Measurements from ENCODE around the gene AGPAT3.

Gene AGPAT3

DNA sequence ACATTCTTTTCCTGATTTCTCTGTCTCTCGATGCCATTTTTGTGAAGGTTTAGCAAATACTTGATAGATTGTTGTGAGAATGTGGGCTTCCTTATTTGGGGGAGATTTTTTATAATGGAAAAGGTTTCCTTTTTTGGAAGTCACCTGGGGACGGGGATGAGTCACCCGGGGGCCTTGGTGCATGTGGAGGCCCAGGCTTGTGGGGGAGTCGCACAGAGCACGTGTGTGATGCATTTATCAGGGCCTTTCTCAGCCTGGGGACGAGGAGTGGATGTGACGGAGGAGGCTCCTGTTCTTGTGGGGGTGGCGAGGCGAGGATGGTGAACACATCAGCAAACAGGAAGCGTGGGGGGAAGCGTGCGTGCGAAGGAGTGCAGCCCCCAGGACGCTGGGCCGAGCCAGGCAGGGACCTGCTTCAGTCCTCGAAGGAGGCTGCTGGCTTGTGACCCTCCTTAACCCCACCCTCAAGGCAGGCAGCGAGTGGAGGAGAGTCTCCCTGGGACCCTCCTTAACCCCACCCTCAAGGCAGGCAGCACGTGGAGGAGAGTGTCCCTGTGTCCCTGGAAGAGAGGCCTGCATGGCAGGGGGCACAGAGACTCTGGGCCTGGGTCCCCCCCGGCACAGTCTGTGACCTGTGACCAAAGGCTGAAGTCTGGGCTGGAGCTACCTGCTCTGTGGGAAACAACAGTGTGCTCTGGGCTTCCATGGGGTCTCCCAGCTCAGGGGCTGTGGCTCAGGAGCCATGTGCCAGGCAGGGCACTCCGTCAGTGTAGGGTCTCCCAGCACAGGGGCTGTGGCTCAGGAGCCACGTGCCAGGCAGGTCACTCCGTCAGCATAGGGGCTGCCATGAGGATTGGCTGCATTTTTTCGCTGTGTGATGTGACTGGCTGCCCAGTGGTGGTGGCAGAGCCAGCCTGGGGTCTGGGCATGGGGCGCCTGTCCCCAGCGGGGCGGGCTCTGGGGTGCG is 57.2 kb downstream of the AGPAT3 start (continued):
- TF ChIP-seq ZBTB8A (tag by site-specific recombination; IDR thresholded peaks at IDR 0.05), result no peak
- no peak for TF ChIP-seq ZSCAN16 (tag by site-specific recombination; IDR thresholded peaks at IDR 0.05)
- TF ChIP-seq ZNF175 (tag by site-specific recombination; IDR thresholded peaks at IDR 0.05), result no peak
- no peak for TF ChIP-seq ZNF677 (tag by site-specific recombination; IDR thresholded peaks at IDR 0.05)
- TF ChIP-seq ZNF311 (tag by site-specific recombination; IDR thresholded peaks at IDR 0.05; ENCODE audit: borderline replicate concordance), result no peak
- no peak for TF ChIP-seq ZNF133 (tag by site-specific recombination; IDR thresholded peaks at IDR 0.05)
- TF ChIP-seq ZNF223 (tag by site-specific recombination; IDR thresholded peaks at IDR 0.05), result no peak

DNA sequence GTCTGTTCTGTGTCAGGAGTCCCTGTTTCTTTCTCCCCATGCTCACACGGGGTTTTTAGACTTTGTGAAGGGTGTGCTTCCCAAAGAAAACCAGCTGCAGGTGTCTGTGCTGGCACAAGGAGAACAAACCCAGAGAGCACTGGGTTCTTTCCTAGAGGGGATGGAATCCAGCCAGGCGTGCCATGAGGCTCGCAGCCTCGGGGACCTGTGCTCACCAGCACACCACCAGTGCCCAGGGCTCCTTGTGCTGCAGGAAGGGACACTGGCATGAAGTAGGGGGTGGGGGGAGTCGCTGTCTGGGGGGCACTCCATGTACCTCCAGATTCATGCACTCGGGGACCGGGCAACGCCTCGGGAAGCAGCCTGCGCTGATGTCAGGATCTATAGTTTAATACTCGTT is 57.9 kb downstream of the AGPAT3 start:
- POLR2A ChIA-PET, result no interaction called here
- no peak overlapping the region for H3K27ac ChIP-seq (ENCODE audit: extremely low read depth, low read depth, low read length)
- no peak overlapping the region for H3K4me3 ChIP-seq (ENCODE audit: low read depth, low read length)
- no peaks in the 10 kb centered on the region for H3K9me3 ChIP-seq (ENCODE audit: control insufficient read depth, insufficient read depth, low read depth, low read length)
- TF ChIP-seq ZNF184 (tag by site-specific recombination; IDR thresholded peaks at IDR 0.05) (no peak), ZNF37A (tag by site-specific recombination; IDR thresholded peaks at IDR 0.05) (no peak), ZNF211 (tag by site-specific recombination; IDR thresholded peaks at IDR 0.05; ENCODE audit: low read depth) (no peak), RBAK (tag by site-specific recombination; IDR thresholded peaks at IDR 0.05) (no peak), SALL2 (tag by site-specific recombination; IDR thresholded peaks at IDR 0.05; ENCODE audit: borderline replicate concordance) (no peak)
- TF ChIP-seq, protein P1, sequence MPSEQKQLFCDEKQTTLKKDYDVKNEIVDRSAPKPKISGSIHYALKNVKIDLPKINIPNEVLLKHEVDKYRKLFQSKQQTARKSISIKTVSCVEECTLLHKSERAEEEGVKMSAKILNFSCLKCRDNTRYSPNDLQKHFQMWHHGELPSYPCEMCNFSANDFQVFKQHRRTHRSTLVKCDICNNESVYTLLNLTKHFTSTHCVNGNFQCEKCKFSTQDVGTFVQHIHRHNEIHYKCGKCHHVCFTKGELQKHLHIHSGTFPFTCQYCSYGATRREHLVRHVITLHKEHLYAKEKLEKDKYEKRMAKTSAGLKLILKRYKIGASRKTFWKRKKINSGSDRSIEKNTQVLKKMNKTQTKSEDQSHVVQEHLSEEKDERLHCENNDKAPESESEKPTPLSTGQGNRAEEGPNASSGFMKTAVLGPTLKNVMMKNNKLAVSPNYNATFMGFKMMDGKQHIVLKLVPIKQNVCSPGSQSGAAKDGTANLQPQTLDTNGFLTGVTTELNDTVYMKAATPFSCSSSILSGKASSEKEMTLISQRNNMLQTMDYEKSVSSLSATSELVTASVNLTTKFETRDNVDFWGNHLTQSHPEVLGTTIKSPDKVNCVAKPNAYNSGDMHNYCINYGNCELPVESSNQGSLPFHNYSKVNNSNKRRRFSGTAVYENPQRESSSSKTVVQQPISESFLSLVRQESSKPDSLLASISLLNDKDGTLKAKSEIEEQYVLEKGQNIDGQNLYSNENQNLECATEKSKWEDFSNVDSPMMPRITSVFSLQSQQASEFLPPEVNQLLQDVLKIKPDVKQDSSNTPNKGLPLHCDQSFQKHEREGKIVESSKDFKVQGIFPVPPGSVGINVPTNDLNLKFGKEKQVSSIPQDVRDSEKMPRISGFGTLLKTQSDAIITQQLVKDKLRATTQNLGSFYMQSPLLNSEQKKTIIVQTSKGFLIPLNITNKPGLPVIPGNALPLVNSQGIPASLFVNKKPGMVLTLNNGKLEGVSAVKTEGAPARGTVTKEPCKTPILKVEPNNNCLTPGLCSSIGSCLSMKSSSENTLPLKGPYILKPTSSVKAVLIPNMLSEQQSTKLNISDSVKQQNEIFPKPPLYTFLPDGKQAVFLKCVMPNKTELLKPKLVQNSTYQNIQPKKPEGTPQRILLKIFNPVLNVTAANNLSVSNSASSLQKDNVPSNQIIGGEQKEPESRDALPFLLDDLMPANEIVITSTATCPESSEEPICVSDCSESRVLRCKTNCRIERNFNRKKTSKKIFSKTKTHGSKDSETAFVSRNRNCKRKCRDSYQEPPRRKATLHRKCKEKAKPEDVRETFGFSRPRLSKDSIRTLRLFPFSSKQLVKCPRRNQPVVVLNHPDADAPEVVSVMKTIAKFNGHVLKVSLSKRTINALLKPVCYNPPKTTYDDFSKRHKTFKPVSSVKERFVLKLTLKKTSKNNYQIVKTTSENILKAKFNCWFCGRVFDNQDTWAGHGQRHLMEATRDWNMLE (tag by site-specific recombination; conservative IDR thresholded peaks at IDR 0.05; ENCODE audit: low read depth), result no peak
- H3K4me1 ChIP-seq (ENCODE audit: control insufficient read depth, insufficient read depth, low read length), result peaks cover 4% of the 10 kb centered on the region
- CTCF ChIA-PET, result interaction anchor here (3.2 kb wide), 1 partner anchor 16 kb away, joined by 20 read pairs; no protein-coding TSS in a partner anchor
- H3K36me3 ChIP-seq (ENCODE audit: control insufficient read depth in 2 of 2, insufficient read depth in 1 of 2, low read length in 2 of 2), result peaks cover 0 to 8% of the 10 kb centered on the region in 2 experiments; a peak in 1 of 3 replicates

DNA sequence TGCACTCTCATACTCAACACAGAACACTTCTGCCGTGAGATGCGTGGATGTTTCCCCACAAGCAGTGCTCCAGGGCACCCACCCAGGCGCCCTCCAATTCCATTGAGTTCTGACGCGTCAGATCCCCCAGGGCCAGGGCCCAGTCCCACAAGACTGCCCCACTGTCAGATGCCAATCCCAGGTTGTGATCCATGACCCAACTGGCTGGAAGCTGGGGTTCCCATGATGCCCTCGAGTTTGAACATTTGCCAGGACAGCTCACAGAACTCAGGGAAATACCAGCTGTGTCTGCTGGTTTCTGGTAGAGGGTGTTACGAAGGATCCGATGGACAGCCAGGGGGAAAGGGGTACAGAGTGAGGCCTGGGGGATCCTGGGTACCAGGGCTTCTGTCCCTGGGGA is 58.4 kb downstream of the AGPAT3 start:
- CTCF ChIA-PET, result interaction anchor here (1.1 kb wide), 1 partner anchor 15 kb away, joined by 3 read pairs; no protein-coding TSS in a partner anchor
- H3K4me1 ChIP-seq (ENCODE audit: control insufficient read depth, insufficient read depth, low read length), result peaks cover 4% of the 10 kb centered on the region
- POLR2A ChIA-PET, result no interaction called here
- H3K36me3 ChIP-seq (ENCODE audit: control insufficient read depth in 2 of 2, insufficient read depth in 1 of 2, low read length in 2 of 2), result peaks cover 0 to 11% of the 10 kb centered on the region in 2 experiments; a peak in 1 of 3 replicates
- no peaks in the 10 kb centered on the region for H3K9me3 ChIP-seq (ENCODE audit: control insufficient read depth, insufficient read depth, low read depth, low read length)
- no peak overlapping the region for H3K27ac ChIP-seq (ENCODE audit: extremely low read depth, low read depth, low read length)
- H3K4me3 ChIP-seq (ENCODE audit: low read depth, low read length), result no peak overlapping the region
- no peak for TF ChIP-seq ZIC2 (tag by site-specific recombination; IDR thresholded peaks at IDR 0.05)
- TF ChIP-seq KLF7 (tag by site-specific recombination; IDR thresholded peaks at IDR 0.05; ENCODE audit: borderline replicate concordance), result no peak
- no peak for TF ChIP-seq ZNF311 (tag by site-specific recombination; IDR thresholded peaks at IDR 0.05; ENCODE audit: borderline replicate concordance)
- no peak for TF ChIP-seq ZNF350 (tag by site-specific recombination; IDR thresholded peaks at IDR 0.05)
- no peak for TF ChIP-seq HOXD13 (CRISPR knock-in tag; IDR thresholded peaks at IDR 0.05; ENCODE audit: borderline replicate concordance)
- no peak for TF ChIP-seq ZNF701 (tag by site-specific recombination; IDR thresholded peaks at IDR 0.05)
- TF ChIP-seq, protein P2, sequence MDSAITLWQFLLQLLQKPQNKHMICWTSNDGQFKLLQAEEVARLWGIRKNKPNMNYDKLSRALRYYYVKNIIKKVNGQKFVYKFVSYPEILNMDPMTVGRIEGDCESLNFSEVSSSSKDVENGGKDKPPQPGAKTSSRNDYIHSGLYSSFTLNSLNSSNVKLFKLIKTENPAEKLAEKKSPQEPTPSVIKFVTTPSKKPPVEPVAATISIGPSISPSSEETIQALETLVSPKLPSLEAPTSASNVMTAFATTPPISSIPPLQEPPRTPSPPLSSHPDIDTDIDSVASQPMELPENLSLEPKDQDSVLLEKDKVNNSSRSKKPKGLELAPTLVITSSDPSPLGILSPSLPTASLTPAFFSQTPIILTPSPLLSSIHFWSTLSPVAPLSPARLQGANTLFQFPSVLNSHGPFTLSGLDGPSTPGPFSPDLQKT (IDR thresholded peaks at IDR 0.05; ENCODE audit: borderline replicate concordance, low read depth, low read length), result no peak
- TF ChIP-seq GLI2 (tag by site-specific recombination; IDR thresholded peaks at IDR 0.05; ENCODE audit: borderline replicate concordance, low read depth), result no peak
- TF ChIP-seq ZNF221 (tag by site-specific recombination; IDR thresholded peaks at IDR 0.05; ENCODE audit: borderline replicate concordance), result no peak
- no peak for TF ChIP-seq ZNF16 (tag by site-specific recombination; IDR thresholded peaks at IDR 0.05; ENCODE audit: low read depth)
- TF ChIP-seq, protein P3, sequence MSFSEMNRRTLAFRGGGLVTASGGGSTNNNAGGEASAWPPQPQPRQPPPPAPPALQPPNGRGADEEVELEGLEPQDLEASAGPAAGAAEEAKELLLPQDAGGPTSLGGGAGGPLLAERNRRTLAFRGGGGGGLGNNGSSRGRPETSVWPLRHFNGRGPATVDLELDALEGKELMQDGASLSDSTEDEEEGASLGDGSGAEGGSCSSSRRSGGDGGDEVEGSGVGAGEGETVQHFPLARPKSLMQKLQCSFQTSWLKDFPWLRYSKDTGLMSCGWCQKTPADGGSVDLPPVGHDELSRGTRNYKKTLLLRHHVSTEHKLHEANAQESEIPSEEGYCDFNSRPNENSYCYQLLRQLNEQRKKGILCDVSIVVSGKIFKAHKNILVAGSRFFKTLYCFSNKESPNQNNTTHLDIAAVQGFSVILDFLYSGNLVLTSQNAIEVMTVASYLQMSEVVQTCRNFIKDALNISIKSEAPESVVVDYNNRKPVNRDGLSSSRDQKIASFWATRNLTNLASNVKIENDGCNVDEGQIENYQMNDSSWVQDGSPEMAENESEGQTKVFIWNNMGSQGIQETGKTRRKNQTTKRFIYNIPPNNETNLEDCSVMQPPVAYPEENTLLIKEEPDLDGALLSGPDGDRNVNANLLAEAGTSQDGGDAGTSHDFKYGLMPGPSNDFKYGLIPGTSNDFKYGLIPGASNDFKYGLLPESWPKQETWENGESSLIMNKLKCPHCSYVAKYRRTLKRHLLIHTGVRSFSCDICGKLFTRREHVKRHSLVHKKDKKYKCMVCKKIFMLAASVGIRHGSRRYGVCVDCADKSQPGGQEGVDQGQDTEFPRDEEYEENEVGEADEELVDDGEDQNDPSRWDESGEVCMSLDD (tag by site-specific recombination; IDR thresholded peaks at IDR 0.05), result no peak
